GOT3 (cell line): ENCODE measurements around the gene THAP9.
"Not testable (repeated sequence)": the region's sequence is repeated elsewhere in the genome, so short reads cannot be mapped to it uniquely, and the experiment has no call there.

ENCODE experiments used
- DNase-seq: peaks from one replicate; lab custom pipeline; 2025; ENCODE audit warnings: mixed read lengths; lab: John Stamatoyannopoulos, UW

Gene THAP9

GRCh38 chr4:82893942-82894341, 6.6 kb upstream of the THAP9 start:
- DNase-seq, result no peak

DNA sequence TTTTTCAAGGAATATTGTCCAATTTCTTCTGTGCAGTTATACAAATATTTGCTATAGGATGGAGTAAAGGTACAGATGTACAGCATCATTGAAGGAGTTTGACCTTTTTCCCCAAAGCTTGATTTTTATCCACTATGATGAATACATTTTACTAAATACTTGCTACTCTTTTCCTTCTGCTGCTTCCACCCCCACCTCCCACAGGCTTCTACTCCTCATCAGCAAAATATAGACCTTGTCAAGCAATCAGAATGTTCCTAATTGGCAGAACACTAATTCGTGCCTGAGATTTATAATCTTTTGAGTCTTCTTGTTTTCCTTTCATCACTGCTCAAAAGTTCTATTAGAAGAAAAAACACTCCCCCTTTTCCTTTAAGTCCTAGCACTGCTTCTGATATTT, 3.8 kb upstream of the THAP9 start:
- no peak for DNase-seq

GRCh38 chr4:82898322-82899243, 2.0 kb upstream of the THAP9 start:
- peak; percentile 15 for DNase-seq

GRCh38 chr4:82899374-82900065, 1.0 kb upstream of the THAP9 start:
- DNase-seq, result no peak

DNA sequence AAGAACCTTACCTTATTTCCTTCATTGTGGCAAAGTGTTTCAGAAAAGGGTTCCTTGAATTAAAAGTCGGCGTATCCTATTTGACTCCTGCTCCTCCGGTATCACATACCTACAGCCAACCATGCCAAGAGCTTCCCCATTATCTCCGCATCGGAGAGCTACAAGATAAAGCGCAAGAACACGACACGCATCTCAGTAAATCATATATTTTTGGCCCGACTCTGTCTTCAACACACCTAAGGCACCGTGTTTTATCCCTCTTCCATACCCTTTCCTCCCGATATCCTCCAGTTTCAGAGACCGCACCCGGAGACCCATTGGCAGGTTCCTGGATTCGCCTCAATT, 497 bp upstream of the THAP9 start:
- DNase-seq, result no peak

- DNase-seq, result no peak
Measured at GRCh38 chr4:82901183-82901718, 716 bp downstream of the THAP9 start.

- no peak for DNase-seq
Measured at GRCh38 chr4:82903737-82904136, 3.2 kb downstream of the THAP9 start.

GRCh38 chr4:82905205-82905604, 4.7 kb downstream of the THAP9 start:
- DNase-seq, result no peak

DNA sequence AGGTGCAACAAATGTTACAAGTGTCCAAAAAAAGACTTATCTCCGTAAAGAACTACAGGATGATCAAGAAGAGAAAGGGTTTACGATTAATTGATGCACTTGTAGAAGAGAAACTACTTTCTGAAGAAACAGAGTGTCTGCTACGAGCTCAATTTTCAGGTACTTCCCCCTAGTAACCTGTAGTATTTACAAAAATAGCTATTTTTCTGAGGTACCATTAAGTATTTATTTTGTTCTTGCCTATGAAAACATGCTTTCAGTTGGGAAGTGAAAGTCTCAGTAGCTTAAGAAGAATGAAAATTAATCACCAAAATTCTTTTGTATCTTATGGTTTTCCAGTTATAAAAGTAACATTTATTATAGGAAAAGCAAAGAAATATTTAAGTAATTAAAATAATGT, 5.9 kb downstream of the THAP9 start:
- no peak for DNase-seq

- no peak for DNase-seq
Measured at GRCh38 chr4:82909326-82909725, 8.8 kb downstream of the THAP9 start.

- no peak for DNase-seq
Measured at GRCh38 chr4:82913305-82913704, 12.8 kb downstream of the THAP9 start.

- DNase-seq, result not testable (repeated sequence)
Measured at GRCh38 chr4:82913968-82914367, 13.4 kb downstream of the THAP9 start.

DNA sequence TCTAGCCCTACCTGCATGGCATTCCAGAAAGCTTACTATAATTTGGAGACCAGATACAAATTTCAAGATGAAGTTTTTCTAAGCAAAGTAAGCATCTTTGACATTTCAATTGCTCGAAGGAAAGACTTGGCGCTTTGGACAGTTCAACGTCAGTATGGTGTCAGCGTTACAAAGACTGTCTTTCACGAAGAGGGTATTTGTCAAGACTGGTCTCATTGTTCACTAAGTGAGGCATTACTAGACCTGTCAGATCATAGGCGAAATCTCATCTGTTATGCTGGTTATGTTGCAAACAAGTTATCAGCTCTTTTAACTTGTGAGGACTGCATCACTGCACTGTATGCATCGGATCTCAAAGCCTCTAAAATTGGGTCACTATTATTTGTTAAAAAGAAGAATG, 17.6 kb downstream of the THAP9 start:
- DNase-seq, result no peak

DNA sequence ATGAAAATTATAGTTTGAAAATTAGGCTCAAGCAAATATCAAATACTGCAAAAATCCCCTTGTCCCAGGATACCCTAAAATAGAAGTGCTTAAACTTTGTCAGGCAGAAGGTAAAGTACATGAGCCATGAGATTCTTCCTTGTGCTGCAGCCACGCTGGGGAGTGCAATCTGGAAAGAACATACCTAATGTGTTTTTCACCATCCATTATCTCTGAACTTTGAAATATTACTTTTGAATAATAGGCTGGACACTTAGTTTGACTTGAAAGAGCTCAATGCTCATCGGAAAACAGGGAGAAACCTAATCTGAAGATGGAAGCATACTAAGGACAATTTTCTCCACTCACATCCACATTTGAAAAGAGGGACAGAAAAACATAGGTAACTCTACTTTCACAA, 18.9 kb downstream of the THAP9 start:
- no peak for DNase-seq

GRCh38 chr4:82921795-82922194, 21.3 kb downstream of the THAP9 start:
- DNase-seq, result no peak

GRCh38 chr4:82930848-82931755, 30.6 kb downstream of the THAP9 start:
- DNase-seq, result no peak

DNA sequence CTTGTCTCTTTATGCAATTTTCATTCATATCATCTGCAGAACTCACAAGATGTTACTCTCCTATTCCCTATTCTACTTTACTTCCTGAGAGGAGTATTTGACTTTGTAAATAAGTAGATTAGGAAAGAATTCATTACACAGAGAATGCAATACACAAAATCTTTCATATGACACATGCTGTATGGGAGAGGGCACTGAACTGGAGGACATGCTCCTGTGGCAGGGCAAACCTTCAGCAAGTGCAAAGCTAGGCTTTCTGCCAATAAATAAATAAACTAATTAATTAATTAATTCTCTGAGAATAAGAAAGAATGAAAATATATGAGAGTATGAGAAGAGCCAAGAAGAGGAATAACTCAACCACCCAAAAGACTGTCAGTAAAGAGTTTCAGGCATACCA, 33.9 kb downstream of the THAP9 start:
- no peak for DNase-seq

GRCh38 chr4:82939414-82939813, 38.9 kb downstream of the THAP9 start:
- DNase-seq, result no peak

GRCh38 chr4:82947498-82947897, 47.0 kb downstream of the THAP9 start:
- DNase-seq, result no peak

GRCh38 chr4:82948647-82949204, 48.2 kb downstream of the THAP9 start:
- DNase-seq, result no peak

DNA sequence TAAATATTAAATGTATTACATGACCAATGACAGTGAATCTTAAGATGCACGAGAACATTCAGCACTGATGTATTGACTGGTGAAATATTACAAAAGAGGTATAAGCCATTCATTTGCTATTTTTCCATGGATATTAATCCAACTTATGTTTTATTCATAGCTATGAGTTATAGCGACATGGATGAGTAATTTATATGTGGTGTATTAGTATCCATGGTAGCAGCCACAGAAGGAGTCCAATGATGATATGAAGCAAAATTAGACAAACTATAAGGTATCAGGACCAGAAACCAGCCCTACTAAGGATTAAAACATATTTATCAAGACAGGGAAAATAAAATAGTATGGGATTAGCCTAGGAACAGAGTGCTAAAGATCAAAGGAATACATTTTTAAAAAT, 50.7 kb downstream of the THAP9 start:
- DNase-seq, result no peak

DNA sequence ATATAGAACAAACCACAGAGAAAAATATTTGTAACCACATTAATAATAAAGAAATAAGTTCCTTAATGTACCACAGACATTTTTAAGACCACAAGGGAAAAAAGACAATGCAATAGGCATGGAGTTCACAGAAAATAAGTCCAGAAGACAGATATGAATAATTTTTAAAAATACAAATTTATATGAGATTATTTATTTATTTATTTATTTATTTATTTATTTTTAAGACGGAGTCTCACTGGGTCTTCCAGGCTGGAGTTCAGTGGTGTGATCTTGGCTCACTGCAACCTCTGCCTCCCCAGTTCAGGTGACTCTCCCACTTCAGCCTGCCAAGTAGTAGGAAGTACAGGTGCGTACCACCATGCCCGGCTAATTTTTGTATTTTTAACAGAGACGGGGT, 53.7 kb downstream of the THAP9 start:
- DNase-seq, result no peak
